B cell (primary cell): Measurements from ENCODE around the gene NOTUM. TPM values are rescaled to one million over a fixed set of nuclear protein-coding genes. Genes with fewer than 3 reads are reported as not detected.

ENCODE experiments used
- ATAC-seq: fragments of 200-7000 bp; cut with Tn5 transposase; one replicate; pipeline ENCODE4 v1.10.0; 2021; ENCODE audit warnings: low read depth, mild to moderate bottlenecking, moderate number of reproducible peaks, moderate library complexity
- CTCF ChIA-PET: fragments of 350-600 bp; sonication (Branson Sonifier 250); formaldehyde crosslinking; loops from one replicate; lab custom pipeline; 2021; ENCODE audit warnings: antibody characterized with exemption, inconsistent platforms; lab: Charles Lee
- POLR2A ChIA-PET: fragments of 350-600 bp; sonication (Branson Sonifier 250); formaldehyde crosslinking; loops from one replicate; lab custom pipeline; 2021; ENCODE audit warnings: antibody characterized with exemption; lab: Charles Lee
- DNase-seq: peaks from one replicate; pipeline ENCODE4 v3.0.0; 2013
- H2AFZ ChIP-seq: 2 replicates; pipeline ENCODE4 v1.6.1; 2012; ENCODE audit warnings: mild to moderate bottlenecking, low read depth, low read length; ENCODE audit not compliant: insufficient read depth, poor library complexity, severe bottlenecking
- H3K27ac ChIP-seq, 2 donors: 1 replicate in 1 of 2; 2 replicates in 1 of 2; pipeline ENCODE4 v1.5.1; 2012 to 2013; ENCODE audit warnings: low read length in 2 of 2, mild to moderate bottlenecking in 2 of 2, moderate library complexity in 1 of 2
- H3K27me3 ChIP-seq, 4 experiments: fragments of 200-600 bp in 1 of 4; sonication (generic) in 1 of 4; replicated peaks in 1 of 4; 1 replicate in 2 of 4; 2 replicates in 2 of 4; pipeline versions ENCODE4 v1.6.1 to v1.7.0; 2013 to 2016; ENCODE audit warnings: low read length in 3 of 4, mild to moderate bottlenecking in 2 of 4, mixed read lengths in 1 of 4, moderate library complexity in 1 of 4; ENCODE audit not compliant: insufficient read depth in 4 of 4, control insufficient read depth in 3 of 4; ENCODE audit errors: control extremely low read depth in 1 of 4
- H3K36me3 ChIP-seq, 2 experiments: replicated peaks in 1 of 2; 1 replicate in 1 of 2; 2 replicates in 1 of 2; pipeline versions ENCODE4 v1.6.1 to v1.7.1; 2013; ENCODE audit warnings: low read length in 1 of 2; ENCODE audit not compliant: insufficient read depth in 2 of 2, control insufficient read depth in 1 of 2; ENCODE audit errors: control extremely low read depth in 1 of 2, extremely low read depth in 1 of 2
- H3K4me1 ChIP-seq, 2 donors: fragments of 200-600 bp in 1 of 2; sonication (generic) in 1 of 2; 1 replicate in 1 of 2; 2 replicates in 1 of 2; pipeline versions ENCODE4 v1.5.1 to v1.6.1; 2013 to 2017; ENCODE audit warnings: low read length in 2 of 2; ENCODE audit not compliant: control insufficient read depth in 2 of 2, insufficient read depth in 2 of 2
- H3K4me2 ChIP-seq: replicated peaks from 2 replicates; pipeline ENCODE3; 2012; ENCODE audit warnings: mild to moderate bottlenecking, low read depth, low read length; ENCODE audit not compliant: poor library complexity, severe bottlenecking
- H3K4me3 ChIP-seq, 5 experiments: fragments of 200-600 bp in 1 of 5; sonication (generic) in 1 of 5; 1 replicate in 3 of 5; 2 replicates in 2 of 5; pipeline versions ENCODE4 v1.5.1 to v1.7.0; 2011 to 2016; ENCODE audit warnings: low read length in 4 of 5, mild to moderate bottlenecking in 4 of 5, low read depth in 2 of 5, control low read depth in 1 of 5, moderate library complexity in 1 of 5; ENCODE audit not compliant: insufficient read depth in 1 of 5; ENCODE audit errors: control extremely low read depth in 1 of 5, extremely low read depth in 1 of 5
- H3K79me2 ChIP-seq: fragments of 200-600 bp; sonication (generic); one replicate; pipeline ENCODE4 v1.6.0; 2016; ENCODE audit warnings: low read length; ENCODE audit not compliant: control insufficient read depth, insufficient read depth
- H3K9ac ChIP-seq: fragments of 200-600 bp; sonication (generic); 2 replicates; pipeline ENCODE4 v1.6.1; 2017; ENCODE audit warnings: mild to moderate bottlenecking, low read length, moderate library complexity
- H3K9me3 ChIP-seq, 3 donors: one replicate each; pipeline versions ENCODE4 v1.6.1 to v1.7.1; 2013; ENCODE audit warnings: low read length in 2 of 3; ENCODE audit not compliant: control insufficient read depth in 2 of 3, insufficient read depth in 1 of 3; ENCODE audit errors: control extremely low read depth in 1 of 3
- H4K20me1 ChIP-seq: 2 replicates; pipeline ENCODE4 v1.6.0; 2012; ENCODE audit warnings: mild to moderate bottlenecking, low read length; ENCODE audit not compliant: insufficient read depth, control insufficient read depth, poor library complexity, severe bottlenecking
- H3K27ac Mint-ChIP-seq: one replicate; pipeline ENCODE4 v1.8.0; 2021; ENCODE audit warnings: mixed read lengths
- H3K27me3 Mint-ChIP-seq: one replicate; pipeline ENCODE4 v1.8.0; 2021; ENCODE audit warnings: mixed read lengths
- H3K4me1 Mint-ChIP-seq: one replicate; pipeline ENCODE4 v1.8.0; 2021; ENCODE audit warnings: mixed read lengths
- H3K4me3 Mint-ChIP-seq: one replicate; pipeline ENCODE4 v1.8.0; 2021; ENCODE audit warnings: mixed read lengths
- H3K9me3 Mint-ChIP-seq: one replicate; pipeline ENCODE4 v1.8.0; 2022; ENCODE audit warnings: mixed read lengths; ENCODE audit not compliant: insufficient read depth
- EZH2 ChIP-seq: IDR thresholded peaks from 2 replicates; pipeline ENCODE4 v1.6.1; 2012; ENCODE audit warnings: borderline replicate concordance, low read depth, mild to moderate bottlenecking, moderate library complexity, low read length; ENCODE audit not compliant: insufficient read depth, poor library complexity, severe bottlenecking
- WGBS: methylation state at CpG from one replicate; pipeline ENCODE4 v1.1.5; 2013; ENCODE audit warnings: missing lambda C conversion rate; ENCODE audit not compliant: insufficient coverage; 5-methylcytosine and 5-hydroxymethylcytosine counted together
- intact Hi-C: fragments of 100-400 bp; cut with micrococcal nuclease; formaldehyde crosslinking; loops from one replicate; pipeline ENCODE4 v1.10.0; 2022
- polyA plus RNA-seq: library from polyadenylated mRNA; depleted of rRNA; stranded (reverse); fragments of >200 nt; gene quantifications from 2 replicates; pipeline ENCODE4 v1.2.3, GENCODE V29; 2012
- total RNA-seq, 2 donors: library from RNA; stranded (reverse); fragments of 120-200 nt in 1 of 2; gene quantifications; 1 replicate in 1 of 2; 2 replicates in 1 of 2; pipeline versions ENCODE4 v1.2.3 to v1.2.4, GENCODE V29; 2013 to 2022
- TF ChIP-seq, protein P1 (sequence below): fragments of 200-600 bp; IDR thresholded peaks from one replicate; pipeline ENCODE4 v1.8.0; 2022; ENCODE audit warnings: antibody characterized with exemption, mild to moderate bottlenecking

NOTUM gene
- total and polyA plus RNA-seq, 2 donors (not counting 1 experiment from before 2014, with no cell fraction given), result not detected

DNA sequence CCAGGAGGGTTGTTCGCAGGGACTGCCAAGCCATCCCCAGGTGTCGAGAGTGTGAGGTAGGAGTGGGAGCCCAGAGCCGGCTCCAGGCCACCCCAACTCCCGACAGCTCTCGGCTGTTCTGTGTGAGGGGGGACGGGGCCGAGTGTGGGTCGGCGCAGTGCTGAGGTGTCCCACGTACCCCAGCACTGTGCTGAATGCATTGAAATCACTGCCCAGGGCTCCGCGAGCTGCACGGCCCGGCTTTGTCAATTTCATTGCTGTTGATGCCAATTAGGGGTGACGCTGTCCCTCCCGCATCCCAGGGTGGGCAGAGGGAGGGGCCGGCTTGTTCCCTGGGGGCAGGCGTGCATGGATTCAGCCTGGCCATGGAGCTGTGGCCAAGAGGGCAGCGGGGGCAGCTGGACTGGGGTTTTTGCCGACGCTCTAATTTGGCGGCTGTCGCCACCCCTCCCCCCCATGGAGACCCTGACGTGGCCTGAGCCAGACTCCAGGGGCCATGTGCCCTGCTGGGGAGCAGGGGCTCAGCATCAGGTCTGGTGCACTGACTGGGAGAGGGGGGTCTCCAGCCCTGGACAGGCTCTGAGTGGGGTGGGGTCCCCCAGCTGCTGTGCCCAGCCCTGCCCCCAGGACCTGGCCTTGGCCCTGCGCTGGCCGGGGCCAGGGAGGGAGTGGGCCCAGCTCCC, 47.4 kb upstream of the NOTUM start:
- ATAC-seq, result no peak
- TF ChIP-seq EZH2, result no peak
- TF ChIP-seq, protein P1, sequence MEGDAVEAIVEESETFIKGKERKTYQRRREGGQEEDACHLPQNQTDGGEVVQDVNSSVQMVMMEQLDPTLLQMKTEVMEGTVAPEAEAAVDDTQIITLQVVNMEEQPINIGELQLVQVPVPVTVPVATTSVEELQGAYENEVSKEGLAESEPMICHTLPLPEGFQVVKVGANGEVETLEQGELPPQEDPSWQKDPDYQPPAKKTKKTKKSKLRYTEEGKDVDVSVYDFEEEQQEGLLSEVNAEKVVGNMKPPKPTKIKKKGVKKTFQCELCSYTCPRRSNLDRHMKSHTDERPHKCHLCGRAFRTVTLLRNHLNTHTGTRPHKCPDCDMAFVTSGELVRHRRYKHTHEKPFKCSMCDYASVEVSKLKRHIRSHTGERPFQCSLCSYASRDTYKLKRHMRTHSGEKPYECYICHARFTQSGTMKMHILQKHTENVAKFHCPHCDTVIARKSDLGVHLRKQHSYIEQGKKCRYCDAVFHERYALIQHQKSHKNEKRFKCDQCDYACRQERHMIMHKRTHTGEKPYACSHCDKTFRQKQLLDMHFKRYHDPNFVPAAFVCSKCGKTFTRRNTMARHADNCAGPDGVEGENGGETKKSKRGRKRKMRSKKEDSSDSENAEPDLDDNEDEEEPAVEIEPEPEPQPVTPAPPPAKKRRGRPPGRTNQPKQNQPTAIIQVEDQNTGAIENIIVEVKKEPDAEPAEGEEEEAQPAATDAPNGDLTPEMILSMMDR, result no peak
- Histone ChIP-seq H3K27me3 (no peaks in the 10 kb centered on the region), H3K27ac (no peak overlapping the region), H3K79me2 (peaks cover under 1% of the 10 kb centered on the region), H2AFZ (no peak overlapping the region), H3K4me2 (no peak overlapping the region), H3K36me3 (peaks cover 0 to 7% of the 10 kb centered on the region in 2 experiments), H3K4me1 (no peaks in the 10 kb centered on the region), H3K4me3 (no peak overlapping the region), H4K20me1 (no peaks in the 10 kb centered on the region), H3K9ac (no peak overlapping the region), H3K9me3 (no peaks in the 10 kb centered on the region)
- POLR2A ChIA-PET, result no interaction called here
- no peaks in the 10 kb centered on the region for H3K27me3 Mint-ChIP-seq
- H3K9me3 Mint-ChIP-seq, result no peaks in the 10 kb centered on the region
- no peak overlapping the region for H3K27ac Mint-ChIP-seq
- intact Hi-C loops, result no loop called here
- CTCF ChIA-PET, result no interaction called here
- 98% methylated on average over 22 of the region's 26 CpGs for WGBS
- H3K4me1 Mint-ChIP-seq, result no peaks in the 10 kb centered on the region
- DNase-seq, result no peak
- no peak overlapping the region for H3K4me3 Mint-ChIP-seq

DNA sequence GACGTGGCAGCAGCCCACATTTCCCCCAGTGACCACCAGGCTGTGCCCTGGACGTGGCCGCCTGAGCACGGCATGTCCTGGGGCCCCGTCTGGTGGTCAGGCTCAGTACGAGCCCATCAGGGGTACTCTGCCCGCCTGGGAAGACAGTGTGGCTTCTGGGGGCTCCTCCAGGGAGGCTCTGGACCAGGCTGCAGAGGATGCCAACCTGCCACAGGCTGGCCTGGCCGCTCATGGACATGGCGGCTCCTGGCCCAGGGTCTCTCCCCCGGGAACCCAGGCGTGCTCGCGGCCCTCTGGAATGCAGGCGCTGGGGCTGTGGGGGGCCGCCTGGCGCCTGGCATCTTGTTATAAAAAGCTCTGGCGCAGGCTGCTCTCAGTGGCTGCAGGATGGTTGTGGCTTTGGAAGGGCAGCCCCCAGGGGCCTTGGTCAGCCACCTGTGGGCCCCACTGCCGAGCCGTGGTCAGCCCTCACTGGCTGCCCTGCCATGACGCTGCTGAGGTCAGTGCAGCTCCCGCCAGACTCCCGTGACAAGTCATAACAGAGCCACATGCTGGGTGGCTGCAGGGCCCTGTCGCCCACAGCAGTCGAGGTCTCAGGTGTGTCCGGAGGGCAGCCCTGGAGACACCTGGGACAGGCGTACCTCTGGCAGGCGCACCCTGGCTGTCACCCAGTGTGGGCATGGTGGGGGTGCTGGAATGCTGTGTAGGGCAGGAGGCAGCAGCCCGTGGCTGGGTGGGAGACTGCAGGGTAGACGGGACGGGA, 46.7 kb upstream of the NOTUM start:
- Mint-ChIP-seq H3K4me3 (no peak overlapping the region), H3K9me3 (no peaks in the 10 kb centered on the region), H3K27ac (no peak overlapping the region), H3K27me3 (no peaks in the 10 kb centered on the region), H3K4me1 (no peaks in the 10 kb centered on the region)
- 77% methylated on average over 30 of the region's 30 CpGs for WGBS
- H3K27me3 ChIP-seq, result no peaks in the 10 kb centered on the region
- peaks cover 3% of the 10 kb centered on the region for H3K79me2 ChIP-seq
- TF ChIP-seq, protein P1, result no peak
- no peak for TF ChIP-seq EZH2
- no peak overlapping the region for H3K27ac ChIP-seq
- POLR2A ChIA-PET, result no interaction called here
- H3K36me3 ChIP-seq, result peaks cover 0 to 7% of the 10 kb centered on the region in 2 experiments
- H4K20me1 ChIP-seq, result no peaks in the 10 kb centered on the region
- intact Hi-C loops, result no loop called here
- no peaks in the 10 kb centered on the region for H3K4me1 ChIP-seq
- no peak overlapping the region for H3K4me3 ChIP-seq
- no peak overlapping the region for H2AFZ ChIP-seq
- CTCF ChIA-PET, result no interaction called here
- ATAC-seq (no peak), DNase-seq (no peak)
- no peak overlapping the region for H3K4me2 ChIP-seq
- H3K9ac ChIP-seq, result no peak overlapping the region
- H3K9me3 ChIP-seq, result no peaks in the 10 kb centered on the region
